GM23248 (cell line): ENCODE data around the gene ENOX1. TPM values are rescaled to one million over a fixed set of nuclear protein-coding genes. Genes with fewer than 3 reads are reported as not detected.

Experiments used
- DNase-seq: peaks from one replicate; pipeline ENCODE4 v3.0.0-alpha.2; 2015
- H2AFZ ChIP-seq: fragments of 200-600 bp; sonication (generic); 2 replicates; pipeline ENCODE4 v1.6.1; 2016; ENCODE audit warnings: antibody characterized with exemption
- H3F3A ChIP-seq: fragments of 200-600 bp; sonication (generic); 2 replicates; pipeline ENCODE4 v1.6.1; 2016; ENCODE audit warnings: mild to moderate bottlenecking, antibody characterized with exemption, mixed run types; ENCODE audit not compliant: insufficient read depth
- H3K27ac ChIP-seq: fragments of 200-600 bp; sonication (generic); 2 replicates; pipeline ENCODE4 v1.5.1; 2016; ENCODE audit warnings: mild to moderate bottlenecking
- H3K27me3 ChIP-seq: fragments of 200-600 bp; sonication (generic); replicated peaks from 2 replicates; pipeline ENCODE4 v1.6.1; 2016; ENCODE audit warnings: mild to moderate bottlenecking; ENCODE audit not compliant: insufficient read depth
- H3K36me3 ChIP-seq: fragments of 200-600 bp; sonication (generic); 2 replicates; pipeline ENCODE4 v1.6.1; 2016; ENCODE audit warnings: low read depth, mild to moderate bottlenecking
- H3K4me1 ChIP-seq: fragments of 200-600 bp; sonication (generic); 2 replicates; pipeline ENCODE4 v1.6.1; 2016; ENCODE audit warnings: mild to moderate bottlenecking; ENCODE audit not compliant: insufficient read depth
- H3K4me2 ChIP-seq: fragments of 200-600 bp; sonication (generic); one replicate; pipeline ENCODE4 v1.6.1; 2016; ENCODE audit warnings: mild to moderate bottlenecking; ENCODE audit not compliant: unreplicated experiment
- H3K4me3 ChIP-seq: fragments of 200-600 bp; sonication (generic); 2 replicates; pipeline ENCODE4 v1.5.1; 2016; ENCODE audit warnings: mild to moderate bottlenecking
- H3K79me2 ChIP-seq: fragments of 200-600 bp; sonication (generic); 2 replicates; pipeline ENCODE4 v1.6.1; 2016; ENCODE audit warnings: mild to moderate bottlenecking; ENCODE audit not compliant: insufficient read depth
- H3K9ac ChIP-seq: fragments of 200-600 bp; sonication (generic); 2 replicates; pipeline ENCODE4 v1.6.1; 2016; ENCODE audit warnings: mild to moderate bottlenecking
- H3K9me2 ChIP-seq: fragments of 200-600 bp; sonication (generic); 2 replicates; pipeline ENCODE4 v1.6.1; 2016; ENCODE audit warnings: mixed run types, mild to moderate bottlenecking, moderate library complexity; ENCODE audit not compliant: insufficient read depth
- H3K9me3 ChIP-seq: fragments of 200-600 bp; sonication (generic); one replicate; pipeline ENCODE4 v1.6.1; 2017; ENCODE audit warnings: low read depth
- H4K20me1 ChIP-seq: fragments of 200-600 bp; sonication (generic); 2 replicates; pipeline ENCODE4 v1.6.0; 2016; ENCODE audit not compliant: insufficient read depth
- EZH2 ChIP-seq: fragments of 200-600 bp; sonication (generic); IDR thresholded peaks from 2 replicates; pipeline ENCODE4 v1.6.1; 2018; ENCODE audit warnings: antibody characterized with exemption, mild to moderate bottlenecking; ENCODE audit not compliant: insufficient read depth, poor library complexity, severe bottlenecking
- EZH2phosphoT487 ChIP-seq: fragments of 200-600 bp; sonication (generic); IDR thresholded peaks from 2 replicates; pipeline ENCODE4 v1.6.1; 2018; ENCODE audit warnings: antibody characterized with exemption, moderate library complexity, mild to moderate bottlenecking, low read depth; ENCODE audit not compliant: insufficient read depth
- WGBS, 2 experiments: methylation state at CpG; one replicate each; pipeline ENCODE4 v1.1.6; 2015 to 2017; ENCODE audit warnings: low lambda C conversion rate in 2 of 2, low coverage in 1 of 2; ENCODE audit errors: missing lambda C conversion rate in 2 of 2; 5-methylcytosine and 5-hydroxymethylcytosine counted together
- in situ Hi-C: fragments of 300-500 bp; cut with MboI; formaldehyde crosslinking; loops from 2 replicates; pipeline ENCODE4 v1.15.0; 2020
- polyA plus RNA-seq: library from polyadenylated mRNA; unstranded; fragments of >200 nt; fragmentation: Nextera tagmentation; extraction: Ambion mirVana; gene quantifications from 2 replicates; pipeline ENCODE4 v1.2.1, GENCODE V29; 2016
- total RNA-seq: library from RNA; depleted of rRNA; stranded (reverse); fragments of >200 nt; shearing (Covaris generic); gene quantifications from 2 replicates; pipeline ENCODE4 v1.2.3, GENCODE V29; 2014

Gene ENOX1
- total and polyA plus RNA-seq, 2 experiments from 2014 or later: 1.8 to 3.2 TPM

DNA sequence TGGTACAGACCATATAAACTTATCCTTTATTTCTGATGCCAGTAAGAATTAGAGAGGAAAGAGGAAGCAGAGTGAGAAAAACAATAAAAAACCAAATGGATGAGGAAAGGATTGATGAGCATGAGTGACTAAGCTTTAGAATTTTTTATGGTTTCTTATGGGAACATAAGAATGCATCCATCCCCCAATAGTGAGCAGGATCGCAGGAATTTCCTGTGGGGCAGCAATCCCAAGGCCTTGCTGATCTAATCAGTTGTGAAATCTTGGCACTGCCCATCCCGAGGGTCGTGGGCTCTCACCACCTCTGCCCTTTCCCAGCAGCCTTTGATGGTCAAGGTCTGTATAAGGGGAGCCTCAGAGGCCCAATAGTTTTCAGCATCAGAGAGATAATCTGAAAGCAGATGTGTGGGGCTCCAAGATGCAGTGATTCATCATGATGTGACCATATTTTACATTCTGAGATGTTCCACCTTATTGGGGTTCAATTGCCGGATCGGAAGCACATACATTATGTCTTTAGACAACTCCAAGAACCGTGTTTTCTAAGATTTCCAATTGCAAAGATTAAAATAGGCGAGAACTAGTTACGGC, 541.3 kb downstream of the ENOX1 start:
- Histone ChIP-seq H3K9me3 (no peaks in the 10 kb centered on the region), H4K20me1 (no peaks in the 10 kb centered on the region), H3K4me3 (0 out of 2 replicates have a peak overlapping the region, but pooled peaks have one; percentile 16), H3K27ac (peak overlapping the region; percentile 54), H3F3A (peaks cover 14% of the 10 kb centered on the region), H3K9ac (no peak overlapping the region), H2AFZ (peak overlapping the region; percentile 60; the same call in 1 of the 2 replicates), H3K79me2 (no peaks in the 10 kb centered on the region), H3K36me3 (no peaks in the 10 kb centered on the region), H3K4me2 (peak overlapping the region; percentile 58), H3K9me2 (peaks cover 4% of the 10 kb centered on the region; the same call in 1 of the 2 replicates), H3K4me1 (peaks cover 23% of the 10 kb centered on the region), H3K27me3 (no peaks in the 10 kb centered on the region)
- 51 to 57% methylated on average over 8 of the region's 8 CpGs for WGBS, 2 experiments
- no peak for TF ChIP-seq EZH2
- TF ChIP-seq EZH2phosphoT487: no peak
- peak; percentile 87 for DNase-seq
- in situ Hi-C loops: no loop called here

DNA sequence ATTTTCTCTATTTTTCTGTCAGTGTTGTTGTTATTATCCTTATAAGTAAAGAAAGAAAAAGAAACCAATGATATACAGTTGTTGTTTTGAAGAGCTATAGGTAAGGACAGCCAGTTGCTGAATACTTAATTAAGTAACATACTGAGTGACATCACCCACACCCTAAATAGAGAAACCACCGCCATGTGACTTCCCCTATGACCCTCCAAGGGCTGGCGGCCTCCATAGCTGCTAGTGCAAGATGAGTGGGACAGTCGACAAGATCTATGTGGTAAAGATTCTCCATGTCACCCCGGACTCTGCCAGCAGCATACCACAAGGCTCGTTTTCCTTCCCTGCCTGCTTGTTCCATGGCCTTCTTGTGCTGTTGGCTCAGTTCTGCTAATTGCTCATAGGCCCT, 542.3 kb downstream of the ENOX1 start:
- Histone ChIP-seq H4K20me1 (no peaks in the 10 kb centered on the region), H3K4me3 (no peak overlapping the region), H3K27me3 (no peaks in the 10 kb centered on the region), H3K36me3 (no peaks in the 10 kb centered on the region), H3K9ac (no peak overlapping the region), H3K79me2 (no peaks in the 10 kb centered on the region), H3K4me2 (peak overlapping the region; percentile 58), H3K9me3 (no peaks in the 10 kb centered on the region), H3K9me2 (peaks cover 4% of the 10 kb centered on the region; the same call in 1 of the 2 replicates), H3K27ac (peak overlapping the region; percentile 54; the same call in 1 of the 2 replicates), H3F3A (peaks cover 14% of the 10 kb centered on the region), H3K4me1 (peaks cover 23% of the 10 kb centered on the region), H2AFZ (no peak overlapping the region)
- 93 to 98% methylated on average over 5 of the region's 5 CpGs for WGBS, 2 experiments
- in situ Hi-C loops: no loop called here
- DNase-seq: no peak
- TF ChIP-seq EZH2 (no peak), EZH2phosphoT487 (no peak)

DNA sequence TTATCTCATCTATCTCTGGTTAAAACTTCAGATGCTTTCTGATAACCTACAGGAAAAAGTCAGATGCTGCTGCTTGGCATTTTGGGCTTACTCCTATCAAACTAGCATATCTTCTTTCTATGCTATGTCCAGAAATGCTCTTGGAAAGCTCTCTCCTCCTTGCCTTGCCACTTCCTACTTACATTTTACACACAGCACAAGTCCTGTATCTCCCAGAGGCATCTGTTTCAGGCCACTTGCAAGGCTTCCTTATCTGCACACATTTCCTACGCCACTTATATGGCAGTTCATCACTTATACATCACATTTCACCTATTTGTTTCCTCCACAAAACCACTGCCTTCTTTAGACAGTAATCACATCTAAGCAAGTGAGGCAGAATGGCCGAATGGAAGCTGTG, 543.1 kb downstream of the ENOX1 start:
- no peak for TF ChIP-seq EZH2phosphoT487
- no peak for TF ChIP-seq EZH2
- H3K4me2 ChIP-seq: no peak overlapping the region
- peaks cover 23% of the 10 kb centered on the region for H3K4me1 ChIP-seq
- WGBS, 2 experiments: 91 to 95% methylated on average over 2 of the region's 2 CpGs
- H2AFZ ChIP-seq: no peak overlapping the region
- H3K27ac ChIP-seq: no peak overlapping the region
- H3K27me3 ChIP-seq: no peaks in the 10 kb centered on the region
- no peaks in the 10 kb centered on the region for H3K9me3 ChIP-seq
- no peak overlapping the region for H3K9ac ChIP-seq
- H3K9me2 ChIP-seq: peaks cover 4% of the 10 kb centered on the region; the same call in 1 of the 2 replicates
- in situ Hi-C loops: no loop called here
- no peak overlapping the region for H3K4me3 ChIP-seq
- no peak for DNase-seq
- no peaks in the 10 kb centered on the region for H4K20me1 ChIP-seq
- H3K79me2 ChIP-seq: no peaks in the 10 kb centered on the region
- H3F3A ChIP-seq: peaks cover 14% of the 10 kb centered on the region
- no peaks in the 10 kb centered on the region for H3K36me3 ChIP-seq

DNA sequence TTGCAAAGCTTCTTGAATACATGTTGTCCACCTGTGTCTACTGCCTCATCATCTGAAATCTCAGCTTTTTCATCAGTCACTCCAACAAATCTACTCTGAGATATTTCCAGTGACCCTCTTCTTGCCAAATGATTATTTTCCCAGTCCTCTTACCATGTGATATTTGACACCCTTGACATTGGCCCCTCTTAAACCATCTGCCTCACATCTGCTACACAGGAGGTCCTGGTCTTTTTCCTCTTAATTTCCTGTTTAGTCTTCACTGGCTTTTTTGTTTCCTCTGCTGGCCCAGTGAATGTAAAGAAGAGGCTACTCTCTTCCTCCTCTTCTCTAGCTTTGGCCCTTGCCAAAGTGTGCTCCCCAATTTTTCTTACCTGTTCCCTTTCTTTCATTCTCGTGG, 544.7 kb downstream of the ENOX1 start:
- no peak overlapping the region for H3K4me3 ChIP-seq
- no peak overlapping the region for H3K4me2 ChIP-seq
- H3K9ac ChIP-seq: no peak overlapping the region
- in situ Hi-C loops: no loop called here
- no peak for DNase-seq
- H3F3A ChIP-seq: peaks cover 14% of the 10 kb centered on the region
- no peaks in the 10 kb centered on the region for H3K79me2 ChIP-seq
- 96 to 100% methylated on average over 1 of the region's 1 CpG for WGBS, 2 experiments
- H3K36me3 ChIP-seq: no peaks in the 10 kb centered on the region
- no peak overlapping the region for H2AFZ ChIP-seq
- H3K27ac ChIP-seq: no peak overlapping the region
- peaks cover 23% of the 10 kb centered on the region for H3K4me1 ChIP-seq
- TF ChIP-seq EZH2phosphoT487: no peak
- TF ChIP-seq EZH2: no peak
- peaks cover 4% of the 10 kb centered on the region; the same call in 1 of the 2 replicates for H3K9me2 ChIP-seq
- no peaks in the 10 kb centered on the region for H3K9me3 ChIP-seq
- no peaks in the 10 kb centered on the region for H4K20me1 ChIP-seq
- H3K27me3 ChIP-seq: no peaks in the 10 kb centered on the region
